HepG2 (cell line): ENCODE measurements around the gene TMTC4. TPM values are rescaled to one million over a fixed set of nuclear protein-coding genes. Genes with fewer than 3 reads are reported as not detected.

ENCODE experiments used
- ATAC-seq: fragments of 200-7000 bp; cut with Tn5 transposase; 3 replicates; pipeline ENCODE4 v1.9.1; 2020; ENCODE audit warnings: mild to moderate bottlenecking, moderate library complexity
- BruUV-seq: library from RNA; stranded (reverse); fragments of 400-500 nt; replicated peaks from 2 replicates; lab custom pipeline; 2021; lab: Mats Ljungman, UMichigan
- CTCF ChIA-PET: fragments of 300-600 bp; formaldehyde crosslinking; extraction: SDS; loops from one replicate; lab custom pipeline; 2021; ENCODE audit warnings: low total read pairs, inconsistent platforms, low intra/inter-chr PET ratio; lab: Yijun Ruan, JAX
- POLR2A ChIA-PET: fragments of 350-600 bp; sonication (Branson Sonifier 250); formaldehyde crosslinking; loops from one replicate; lab custom pipeline; 2020; ENCODE audit warnings: antibody characterized with exemption, inconsistent platforms; lab: Yijun Ruan, JAX
- DNase-seq: peaks from one replicate; pipeline ENCODE4 v3.0.0-alpha.2; 2015; ENCODE audit warnings: low spot score
- FAIRE-seq: peaks from 3 replicates; lab custom pipeline; 2011; peaks lifted over from hg19 to GRCh38; lab: Jason Lieb, UNC
- H2AFZ ChIP-seq: one replicate; pipeline ENCODE4 v1.6.1; 2011; ENCODE audit warnings: low read length, inconsistent platforms
- H3K27ac ChIP-seq: fragments of 300-600 bp; 3 replicates; pipeline ENCODE4 v1.8.0; 2011; ENCODE audit warnings: mixed run types, mild to moderate bottlenecking, mixed read lengths, low read length, inconsistent platforms; ENCODE audit not compliant: insufficient read depth; ENCODE audit errors: extremely low read length
- H3K27me3 ChIP-seq, 2 experiments: fragments of 200-600 bp in 1 of 2; 2 replicates in 1 of 2; 3 replicates in 1 of 2; pipeline versions ENCODE4 v1.6.0 to v1.8.0; 2011; ENCODE audit warnings: low read length in 2 of 2, mild to moderate bottlenecking in 2 of 2, moderate library complexity in 2 of 2, inconsistent platforms in 1 of 2; ENCODE audit not compliant: insufficient read depth in 2 of 2, control insufficient read depth in 1 of 2
- H3K36me3 ChIP-seq, 2 experiments: fragments of 200-600 bp in 1 of 2; replicated peaks in 1 of 2; 2 replicates in 1 of 2; 3 replicates in 1 of 2; pipeline versions ENCODE4 v1.5.1 to v1.8.0; 2011; ENCODE audit warnings: low read length in 2 of 2, inconsistent platforms in 1 of 2; ENCODE audit not compliant: insufficient read depth in 2 of 2, control insufficient read depth in 1 of 2
- H3K4me1 ChIP-seq: 2 replicates; pipeline ENCODE4 v1.5.1; 2012; ENCODE audit warnings: low read length, inconsistent platforms; ENCODE audit not compliant: insufficient read depth
- H3K4me2 ChIP-seq: 2 replicates; pipeline ENCODE4 v1.6.0; 2011; ENCODE audit warnings: low read depth, low read length, inconsistent platforms
- H3K4me3 ChIP-seq, 3 experiments: fragments of 200-600 bp in 1 of 3; sonication (generic), shearing (Covaris generic) in 1 of 3; replicated peaks in 1 of 3; 2 replicates each; pipeline ENCODE4 v1.5.1; 2011 to 2016; ENCODE audit warnings: low read length in 3 of 3, inconsistent platforms in 2 of 3, low read depth in 2 of 3, mild to moderate bottlenecking in 2 of 3, control low read depth in 1 of 3, mixed read lengths in 1 of 3; ENCODE audit not compliant: insufficient read depth in 1 of 3
- H3K79me2 ChIP-seq: one replicate; pipeline ENCODE4 v1.6.1; 2011; ENCODE audit warnings: low read length, inconsistent platforms; ENCODE audit not compliant: insufficient read depth
- H3K9ac ChIP-seq: 2 replicates; pipeline ENCODE4 v1.6.0; 2011; ENCODE audit warnings: mild to moderate bottlenecking, low read depth, low read length, inconsistent platforms; ENCODE audit not compliant: insufficient read depth
- H3K9me3 ChIP-seq: 2 replicates; pipeline ENCODE4 v1.5.1; 2012; ENCODE audit warnings: mild to moderate bottlenecking, low read length
- H4K20me1 ChIP-seq: 2 replicates; pipeline ENCODE4 v1.6.0; 2011; ENCODE audit warnings: inconsistent platforms, mild to moderate bottlenecking, low read length, moderate library complexity; ENCODE audit not compliant: insufficient read depth
- ZNF547 ChIP-seq: sonication (generic); formaldehyde crosslinking; IDR thresholded peaks from 2 replicates; pipeline ENCODE4 v1.5.1; 2020; ENCODE audit warnings: mild to moderate bottlenecking, missing genetic modification reagents
- WGBS: methylation state at CpG from one replicate; pipeline ENCODE4 v1.1.6; 2017; ENCODE audit warnings: low lambda C conversion rate; 5-methylcytosine and 5-hydroxymethylcytosine counted together
- in situ Hi-C: cut with HindIII; loops from 2 replicates; pipeline ENCODE4 v1.10.0; 2017; ENCODE audit warnings: low pct_unique_long_range_greater_than_20kb; ENCODE audit not compliant: extremely low pct_ligation_motif_present
- intact Hi-C: fragments of 100-400 bp; cut with micrococcal nuclease; formaldehyde crosslinking; loops from one replicate; pipeline ENCODE4 v1.10.0; 2022; ENCODE audit not compliant: unreplicated experiment
- polyA plus RNA-seq, 8 experiments: library from polyadenylated mRNA; depleted of rRNA in 3 of 8; stranded (reverse) in 7 of 8; unstranded in 1 of 8; fragments of >200 nt; fragmentation: Illumina TruSeq in 4 of 8; extraction: Trizol in 4 of 8; gene quantifications; 2 replicates each; pipeline versions ENCODE4 v1.2.1 to v1.2.3, GENCODE V29; 2011 to 2016; ENCODE audit warnings: low read depth in 4 of 8, missing spikeins in 1 of 8, mixed read lengths in 1 of 8; ENCODE audit not compliant: insufficient read depth in 1 of 8
- total RNA-seq, 5 experiments: library from RNA; depleted of rRNA; stranded (reverse); fragments of >200 nt; fragmentation: Illumina TruSeq; extraction: Trizol; gene quantifications; 2 replicates each; pipeline ENCODE4 v1.2.3, GENCODE V29; 2016; ENCODE audit warnings: low read depth in 1 of 5
- TF ChIP-seq, protein P1 (sequence below): sonication (generic); formaldehyde crosslinking; IDR thresholded peaks from 2 replicates; pipeline ENCODE4 v1.4.0; 2020; ENCODE audit warnings: mild to moderate bottlenecking, missing genetic modification reagents
- TF ChIP-seq, protein P2 (sequence below): sonication (generic); formaldehyde crosslinking; IDR thresholded peaks from 2 replicates; pipeline ENCODE4 v1.5.0; 2020; ENCODE audit warnings: missing genetic modification reagents, mild to moderate bottlenecking, borderline replicate concordance
- TF ChIP-seq, protein P3 (sequence below): sonication (generic); formaldehyde crosslinking; IDR thresholded peaks from 2 replicates; pipeline ENCODE4 v1.5.1; 2020; ENCODE audit warnings: mild to moderate bottlenecking, missing genetic modification reagents

Gene TMTC4
- total and polyA plus RNA-seq, 2 of the 13 experiments (the other 11 are each of a cell fraction or from before 2014, with no cell fraction given): 16.0 to 22.6 TPM

DNA sequence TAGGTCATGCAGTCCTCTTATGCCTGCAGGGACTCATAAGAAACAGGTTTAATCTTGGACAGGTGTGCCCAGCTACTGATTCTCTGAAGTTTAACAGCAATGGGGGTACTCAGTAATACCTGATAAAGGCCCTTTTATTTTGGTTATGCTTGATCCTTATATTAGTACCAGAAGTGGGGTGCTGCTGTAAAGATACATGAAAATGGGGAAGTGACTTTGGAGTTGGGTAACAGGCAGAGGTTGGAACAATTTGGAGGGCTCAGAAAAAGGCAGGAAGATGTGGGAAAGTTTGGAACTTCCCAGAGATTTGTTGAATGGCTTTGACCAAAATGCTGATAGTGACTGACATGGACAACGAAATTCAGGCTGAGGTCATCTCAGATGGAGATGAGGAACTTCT, 14.6 kb upstream of the TMTC4 start:
- BruUV-seq: no TSS peak
- no peak for FAIRE-seq

More for the DNA sequence above, 14.6 kb upstream of the TMTC4 start:
- Histone ChIP-seq H3K9me3 (peaks cover 24% of the 10 kb centered on the region), H3K9ac (no peak overlapping the region), H3K4me1 (peaks cover 2% of the 10 kb centered on the region; the same call in 1 of the 2 replicates), H3K27me3 (peaks cover 0 to 4% of the 10 kb centered on the region in 2 experiments; a peak in 2 of 5 replicates), H2AFZ (no peak overlapping the region), H3K4me3 (no peak overlapping the region), H3K4me2 (no peak overlapping the region), H3K36me3 (no peaks in the 10 kb centered on the region), H3K79me2 (no peaks in the 10 kb centered on the region), H4K20me1 (no peaks in the 10 kb centered on the region), H3K27ac (no peak overlapping the region)
- POLR2A ChIA-PET: no interaction called here
- intact Hi-C loops: no loop called here
- no peak for ATAC-seq
- CTCF ChIA-PET: no interaction called here
- DNase-seq: no peak
- no peak for TF ChIP-seq ZNF547 (CRISPR knock-in tag)
- TF ChIP-seq, protein P1, sequence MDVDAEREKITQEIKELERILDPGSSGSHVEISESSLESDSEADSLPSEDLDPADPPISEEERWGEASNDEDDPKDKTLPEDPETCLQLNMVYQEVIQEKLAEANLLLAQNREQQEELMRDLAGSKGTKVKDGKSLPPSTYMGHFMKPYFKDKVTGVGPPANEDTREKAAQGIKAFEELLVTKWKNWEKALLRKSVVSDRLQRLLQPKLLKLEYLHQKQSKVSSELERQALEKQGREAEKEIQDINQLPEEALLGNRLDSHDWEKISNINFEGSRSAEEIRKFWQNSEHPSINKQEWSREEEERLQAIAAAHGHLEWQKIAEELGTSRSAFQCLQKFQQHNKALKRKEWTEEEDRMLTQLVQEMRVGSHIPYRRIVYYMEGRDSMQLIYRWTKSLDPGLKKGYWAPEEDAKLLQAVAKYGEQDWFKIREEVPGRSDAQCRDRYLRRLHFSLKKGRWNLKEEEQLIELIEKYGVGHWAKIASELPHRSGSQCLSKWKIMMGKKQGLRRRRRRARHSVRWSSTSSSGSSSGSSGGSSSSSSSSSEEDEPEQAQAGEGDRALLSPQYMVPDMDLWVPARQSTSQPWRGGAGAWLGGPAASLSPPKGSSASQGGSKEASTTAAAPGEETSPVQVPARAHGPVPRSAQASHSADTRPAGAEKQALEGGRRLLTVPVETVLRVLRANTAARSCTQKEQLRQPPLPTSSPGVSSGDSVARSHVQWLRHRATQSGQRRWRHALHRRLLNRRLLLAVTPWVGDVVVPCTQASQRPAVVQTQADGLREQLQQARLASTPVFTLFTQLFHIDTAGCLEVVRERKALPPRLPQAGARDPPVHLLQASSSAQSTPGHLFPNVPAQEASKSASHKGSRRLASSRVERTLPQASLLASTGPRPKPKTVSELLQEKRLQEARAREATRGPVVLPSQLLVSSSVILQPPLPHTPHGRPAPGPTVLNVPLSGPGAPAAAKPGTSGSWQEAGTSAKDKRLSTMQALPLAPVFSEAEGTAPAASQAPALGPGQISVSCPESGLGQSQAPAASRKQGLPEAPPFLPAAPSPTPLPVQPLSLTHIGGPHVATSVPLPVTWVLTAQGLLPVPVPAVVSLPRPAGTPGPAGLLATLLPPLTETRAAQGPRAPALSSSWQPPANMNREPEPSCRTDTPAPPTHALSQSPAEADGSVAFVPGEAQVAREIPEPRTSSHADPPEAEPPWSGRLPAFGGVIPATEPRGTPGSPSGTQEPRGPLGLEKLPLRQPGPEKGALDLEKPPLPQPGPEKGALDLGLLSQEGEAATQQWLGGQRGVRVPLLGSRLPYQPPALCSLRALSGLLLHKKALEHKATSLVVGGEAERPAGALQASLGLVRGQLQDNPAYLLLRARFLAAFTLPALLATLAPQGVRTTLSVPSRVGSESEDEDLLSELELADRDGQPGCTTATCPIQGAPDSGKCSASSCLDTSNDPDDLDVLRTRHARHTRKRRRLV (CRISPR knock-in tag): no peak
- TF ChIP-seq, protein P2, sequence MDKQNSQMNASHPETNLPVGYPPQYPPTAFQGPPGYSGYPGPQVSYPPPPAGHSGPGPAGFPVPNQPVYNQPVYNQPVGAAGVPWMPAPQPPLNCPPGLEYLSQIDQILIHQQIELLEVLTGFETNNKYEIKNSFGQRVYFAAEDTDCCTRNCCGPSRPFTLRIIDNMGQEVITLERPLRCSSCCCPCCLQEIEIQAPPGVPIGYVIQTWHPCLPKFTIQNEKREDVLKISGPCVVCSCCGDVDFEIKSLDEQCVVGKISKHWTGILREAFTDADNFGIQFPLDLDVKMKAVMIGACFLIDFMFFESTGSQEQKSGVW (CRISPR knock-in tag): no peak
- TF ChIP-seq, protein P3, sequence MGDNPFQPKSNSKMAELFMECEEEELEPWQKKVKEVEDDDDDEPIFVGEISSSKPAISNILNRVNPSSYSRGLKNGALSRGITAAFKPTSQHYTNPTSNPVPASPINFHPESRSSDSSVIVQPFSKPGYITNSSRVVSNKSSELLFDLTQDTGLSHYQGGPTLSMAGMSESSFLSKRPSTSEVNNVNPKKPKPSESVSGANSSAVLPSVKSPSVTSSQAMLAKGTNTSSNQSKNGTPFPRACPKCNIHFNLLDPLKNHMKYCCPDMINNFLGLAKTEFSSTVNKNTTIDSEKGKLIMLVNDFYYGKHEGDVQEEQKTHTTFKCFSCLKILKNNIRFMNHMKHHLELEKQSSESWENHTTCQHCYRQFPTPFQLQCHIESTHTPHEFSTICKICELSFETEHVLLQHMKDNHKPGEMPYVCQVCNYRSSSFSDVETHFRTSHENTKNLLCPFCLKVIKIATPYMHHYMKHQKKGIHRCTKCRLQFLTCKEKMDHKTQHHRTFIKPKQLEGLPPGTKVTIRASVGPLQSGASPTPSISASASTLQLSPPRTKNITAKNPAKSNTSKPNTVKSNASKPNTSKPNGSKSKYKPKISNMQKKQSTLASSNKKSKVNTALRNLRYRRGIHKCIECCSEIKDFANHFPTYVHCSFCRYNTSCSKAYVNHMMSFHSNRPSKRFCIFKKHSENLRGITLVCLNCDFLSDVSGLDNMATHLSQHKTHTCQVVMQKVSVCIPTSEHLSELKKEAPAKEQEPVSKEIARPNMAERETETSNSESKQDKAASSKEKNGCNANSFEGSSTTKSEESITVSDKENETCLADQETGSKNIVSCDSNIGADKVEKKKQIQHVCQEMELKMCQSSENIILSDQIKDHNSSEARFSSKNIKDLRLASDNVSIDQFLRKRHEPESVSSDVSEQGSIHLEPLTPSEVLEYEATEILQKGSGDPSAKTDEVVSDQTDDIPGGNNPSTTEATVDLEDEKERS (CRISPR knock-in tag): no peak
- in situ Hi-C loops: loop anchor here (25.0 kb wide), 1 partner anchor 423 kb away; no protein-coding TSS in a partner anchor
- WGBS: 8% methylated on average over 1 of the region's 1 CpG
